NK-92 treated with Interleukin-12 subunit alpha and Interleukin-12 subunit beta, amount 100 ng/mL, for 24 hours (cell line): ENCODE data around the gene NDUFAF2.
"Not testable (repeated sequence)": the region's sequence is repeated elsewhere in the genome, so short reads cannot be mapped to it uniquely, and the experiment has no call there.

Experiments
- DNase-seq: peaks from one replicate; lab custom pipeline; 2025; lab: John Stamatoyannopoulos, UW

NDUFAF2 gene

DNA sequence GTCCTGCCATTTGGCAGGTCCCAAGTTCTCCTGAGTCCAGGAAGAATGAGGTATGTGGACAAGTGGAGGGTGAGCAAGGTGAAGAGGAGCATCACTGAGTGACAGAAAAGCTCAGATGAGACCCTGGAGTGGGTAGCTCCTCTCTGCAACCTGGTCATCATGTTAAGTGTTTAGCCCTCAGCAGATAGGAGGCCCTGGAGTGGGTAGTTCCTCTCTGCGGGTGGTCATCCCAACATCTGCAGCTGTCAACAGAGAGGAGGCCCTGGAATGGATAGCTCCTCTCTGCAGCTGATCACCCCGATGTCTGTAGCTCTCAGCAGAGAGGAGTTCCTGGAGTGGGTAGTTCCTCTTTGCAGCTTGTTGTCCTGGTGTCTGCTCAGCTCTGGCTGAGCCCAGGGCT, 48.4 kb downstream of the NDUFAF2 start:
- no peak for DNase-seq

DNA sequence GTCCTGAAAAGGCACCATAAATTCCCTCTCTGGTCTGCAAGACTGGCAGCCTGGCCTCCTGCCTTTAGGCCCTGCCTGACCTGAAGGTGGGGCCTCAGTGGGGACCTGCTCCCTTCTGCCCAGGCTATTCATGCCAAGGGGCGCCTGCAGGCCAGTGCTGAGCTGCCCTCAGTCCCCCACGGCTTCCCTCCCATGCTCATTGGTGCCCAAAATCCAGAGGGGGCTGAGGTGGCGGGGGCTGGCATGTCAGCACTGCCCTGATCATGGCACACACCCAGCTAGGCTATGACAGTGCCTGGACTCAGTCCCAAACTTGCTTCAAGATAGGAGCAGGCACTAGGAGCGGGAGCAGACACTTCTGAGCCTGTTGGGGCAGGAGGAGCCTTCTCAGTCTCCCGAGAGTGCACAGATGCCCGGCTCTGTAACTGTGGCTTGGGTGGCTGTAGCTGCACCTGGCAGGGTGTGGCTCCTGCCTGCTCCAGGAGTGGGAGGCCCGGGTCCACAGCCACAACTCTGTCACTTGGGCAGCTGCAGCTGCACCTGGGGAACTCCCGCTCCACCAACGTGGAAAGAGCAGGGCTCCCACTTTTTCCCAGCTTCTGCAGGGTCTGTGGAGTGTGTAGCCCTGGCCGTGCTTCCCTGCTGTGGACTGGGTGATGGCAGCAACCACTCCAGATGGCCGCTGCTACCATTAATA, 49.0 kb downstream of the NDUFAF2 start:
- no peak for DNase-seq

DNA sequence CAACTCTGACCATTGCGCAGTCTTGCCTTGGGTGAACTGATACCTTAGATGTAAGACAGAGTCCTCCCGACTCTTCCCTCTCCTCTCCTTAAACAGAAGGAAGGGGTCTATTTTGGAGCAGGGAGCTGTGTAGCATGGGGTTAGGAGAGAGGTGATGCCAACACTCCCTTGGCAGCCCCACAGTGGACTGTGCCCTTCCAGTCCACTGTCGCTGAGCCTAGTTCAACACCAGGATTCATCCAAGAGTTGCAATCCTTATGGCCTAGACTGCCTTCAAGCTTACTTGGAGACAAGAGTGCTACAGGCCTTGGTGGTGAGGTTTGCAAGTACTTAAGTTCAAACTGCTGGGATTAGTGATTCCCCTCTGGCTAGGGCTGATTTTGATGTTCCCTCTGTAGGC, 51.4 kb downstream of the NDUFAF2 start:
- no peak for DNase-seq

DNA sequence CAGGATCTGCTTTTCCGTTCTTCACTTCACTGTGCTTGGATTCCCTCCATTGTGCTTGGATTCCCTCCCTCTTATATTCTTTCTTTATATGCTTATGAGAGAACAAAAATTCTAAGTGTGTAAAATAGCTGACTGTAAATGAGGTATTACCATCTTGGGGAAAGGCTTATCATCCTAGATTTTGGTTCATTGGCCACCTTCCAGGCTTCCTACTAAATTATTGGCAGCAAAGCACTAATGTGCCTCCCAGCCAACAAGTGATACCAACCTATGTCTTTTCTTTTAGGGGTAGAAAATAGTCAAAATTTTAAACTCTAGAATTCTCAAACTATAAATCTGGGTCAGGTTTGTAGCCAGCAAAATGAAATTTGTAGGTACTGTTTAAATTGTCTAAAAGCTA, 52.7 kb downstream of the NDUFAF2 start:
- DNase-seq: no peak

DNA sequence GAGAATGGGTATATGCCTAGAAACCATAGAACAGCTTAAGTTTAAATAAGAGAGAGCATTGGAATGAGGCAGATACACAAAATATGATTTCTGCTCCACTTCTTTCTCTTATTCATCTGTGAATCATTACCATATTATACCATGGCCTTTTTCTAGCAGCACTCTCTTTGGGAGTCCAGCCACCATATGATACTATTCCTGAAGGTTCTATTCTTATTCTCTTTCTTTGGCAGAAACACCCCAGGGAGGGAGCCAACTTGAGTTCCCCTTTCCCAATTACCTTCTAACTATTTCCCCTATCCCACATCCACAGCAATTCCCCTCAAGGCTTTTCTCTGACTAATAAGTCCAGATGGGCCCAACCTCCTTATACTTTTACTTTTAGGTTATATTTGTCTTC, 55.9 kb downstream of the NDUFAF2 start:
- DNase-seq: no peak

DNA sequence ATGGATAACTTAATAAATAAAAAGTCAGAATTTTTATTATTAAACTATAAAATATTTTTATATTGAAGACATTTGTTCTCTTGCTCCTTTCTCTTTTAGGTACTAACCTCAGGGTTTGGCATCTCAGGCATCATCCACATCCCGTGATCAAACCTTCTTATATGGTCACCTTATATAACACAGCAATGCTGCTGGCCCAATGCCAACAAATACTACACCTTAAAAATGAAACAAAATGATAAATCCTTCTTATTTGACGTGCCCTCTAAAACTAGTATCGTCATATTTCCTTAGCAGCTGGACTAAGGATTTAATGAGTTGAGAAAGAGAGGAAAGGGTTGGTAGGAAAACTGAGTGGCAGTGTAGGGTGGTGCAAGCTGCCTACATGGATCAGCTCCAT, 56.6 kb downstream of the NDUFAF2 start:
- DNase-seq: no peak

DNA sequence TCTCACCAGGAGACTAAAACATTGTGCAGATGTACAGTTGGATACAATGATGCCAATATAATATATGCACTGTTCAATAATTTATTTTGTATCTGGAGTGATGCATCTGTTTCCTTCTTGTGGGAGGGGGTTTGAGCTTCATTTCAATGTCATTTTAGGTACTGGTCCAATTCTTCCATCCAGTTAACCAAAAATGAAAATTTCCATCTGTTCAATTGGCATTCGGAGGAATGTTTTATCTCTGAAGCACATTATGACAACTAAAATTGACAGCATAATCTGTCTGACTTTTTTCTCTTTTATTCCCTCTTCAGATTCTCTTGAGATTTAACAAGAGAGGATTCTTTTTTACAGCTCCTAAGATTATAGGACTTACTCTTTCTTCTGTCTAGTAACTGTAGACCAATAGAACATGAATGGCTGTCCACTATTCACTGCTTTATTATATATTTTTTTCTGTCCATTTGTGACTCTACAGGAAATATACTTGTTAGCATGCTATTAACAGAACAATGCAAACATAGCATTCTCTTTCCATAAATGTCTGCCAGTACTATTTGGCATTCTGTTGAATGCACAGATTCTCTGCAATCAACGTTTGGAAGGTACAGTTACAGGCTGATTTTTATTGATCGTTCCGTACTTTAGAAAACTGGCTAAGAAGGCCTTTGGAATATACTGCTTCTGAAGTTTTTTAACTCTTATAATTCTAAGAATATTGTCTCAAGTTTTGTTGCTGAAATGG, 57.8 kb downstream of the NDUFAF2 start:
- DNase-seq: no peak

DNA sequence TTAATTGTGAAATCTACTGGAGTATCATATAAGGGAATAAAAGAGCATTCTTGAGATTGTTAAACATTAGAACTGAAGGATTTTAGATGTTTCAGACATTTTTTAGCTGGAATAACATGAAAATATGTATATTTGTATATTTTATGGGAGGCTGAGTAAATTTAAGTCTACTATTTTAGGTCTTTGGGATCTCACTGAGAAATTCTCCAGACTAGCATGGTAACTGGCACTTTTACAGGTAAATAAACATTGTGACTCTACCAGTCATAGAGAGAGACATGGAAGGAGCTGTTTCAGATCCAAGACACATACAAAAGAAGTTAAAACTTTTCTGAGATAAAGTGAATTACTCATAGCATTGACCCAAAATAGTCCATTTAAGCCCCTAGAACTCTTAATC, 59.4 kb downstream of the NDUFAF2 start:
- DNase-seq: no peak

DNA sequence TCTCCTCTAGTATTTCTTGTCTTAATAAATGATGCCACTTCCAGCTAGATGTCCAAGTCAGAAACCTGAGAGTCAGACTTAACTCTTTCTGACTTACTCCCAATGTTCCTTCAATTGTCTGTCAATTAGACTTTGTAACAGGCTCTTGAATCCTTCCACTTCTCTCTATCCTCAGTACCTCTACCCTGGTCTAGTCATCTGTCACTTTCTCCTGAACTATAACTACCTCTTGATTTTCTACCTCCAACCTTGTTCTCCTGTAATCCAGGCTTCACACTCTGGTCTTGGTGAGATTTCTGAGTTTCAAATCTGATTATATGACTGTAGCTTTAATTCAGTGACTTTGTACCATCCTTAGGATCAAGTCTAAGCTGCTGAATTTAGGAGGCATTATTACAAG, 64.9 kb downstream of the NDUFAF2 start:
- DNase-seq: no peak

DNA sequence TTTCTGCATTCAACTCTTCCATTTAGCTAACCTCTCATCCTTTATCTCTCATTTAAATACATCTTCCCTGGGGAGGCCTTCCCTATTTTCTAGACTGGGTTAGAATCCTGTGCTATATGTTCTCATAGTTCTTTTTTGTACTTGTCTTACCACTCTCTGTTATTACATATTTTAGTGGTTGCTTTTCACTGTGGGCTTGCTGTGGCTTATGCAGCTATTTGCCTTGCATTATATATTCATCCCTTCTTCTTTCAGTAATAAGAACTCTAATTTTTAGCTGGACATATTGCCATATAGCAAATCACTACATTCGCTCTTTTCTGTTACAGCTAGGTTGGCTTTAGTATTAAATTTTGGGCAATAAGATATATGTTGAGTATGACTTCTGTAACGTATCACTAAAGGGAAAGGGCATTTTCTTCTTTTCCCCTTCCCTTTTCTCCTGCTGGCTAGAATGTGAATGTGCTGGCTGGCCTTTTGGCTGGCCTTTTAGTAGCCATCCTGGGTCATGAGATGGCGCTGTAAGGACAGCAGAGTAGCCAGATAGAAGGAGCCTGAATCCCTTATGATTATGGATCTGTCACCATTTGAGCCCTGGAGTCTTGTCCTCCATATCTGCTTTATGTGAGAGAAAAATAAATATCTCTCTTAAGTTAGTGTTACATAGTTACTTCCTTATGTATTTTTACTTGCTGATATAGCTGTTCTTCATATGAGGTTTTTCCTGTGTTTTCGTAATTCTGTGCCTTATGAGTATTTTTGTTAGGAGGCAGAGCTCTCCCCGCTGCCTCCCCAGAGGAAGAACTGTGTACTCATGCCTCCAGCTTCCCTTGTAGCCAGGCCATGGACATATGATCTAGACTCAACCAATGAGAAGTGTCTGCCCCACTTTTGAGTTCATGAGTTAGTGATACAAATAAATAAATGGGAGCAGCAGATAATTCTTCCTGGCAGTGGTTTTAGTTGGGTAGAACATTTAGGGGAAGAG, 65.8 kb downstream of the NDUFAF2 start:
- no peak for DNase-seq

DNA sequence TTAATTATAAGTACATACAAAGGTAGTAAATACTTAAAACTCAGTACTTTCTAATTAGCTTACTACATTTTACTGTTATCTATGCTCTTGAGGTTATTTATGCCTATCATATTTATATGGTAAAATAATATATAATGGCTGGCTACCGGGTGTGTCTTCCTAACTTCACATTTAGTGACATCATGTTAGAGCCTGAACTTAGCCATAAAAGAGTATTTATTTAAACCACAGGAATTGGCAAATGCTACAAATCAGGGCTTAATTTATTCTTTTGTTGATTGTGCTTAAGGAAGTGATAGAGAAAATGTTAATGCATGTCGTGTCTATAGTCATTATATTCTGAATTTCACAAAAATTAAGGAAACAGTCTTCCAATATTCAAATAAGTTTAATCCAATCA, 73.1 kb downstream of the NDUFAF2 start:
- no peak for DNase-seq

DNA sequence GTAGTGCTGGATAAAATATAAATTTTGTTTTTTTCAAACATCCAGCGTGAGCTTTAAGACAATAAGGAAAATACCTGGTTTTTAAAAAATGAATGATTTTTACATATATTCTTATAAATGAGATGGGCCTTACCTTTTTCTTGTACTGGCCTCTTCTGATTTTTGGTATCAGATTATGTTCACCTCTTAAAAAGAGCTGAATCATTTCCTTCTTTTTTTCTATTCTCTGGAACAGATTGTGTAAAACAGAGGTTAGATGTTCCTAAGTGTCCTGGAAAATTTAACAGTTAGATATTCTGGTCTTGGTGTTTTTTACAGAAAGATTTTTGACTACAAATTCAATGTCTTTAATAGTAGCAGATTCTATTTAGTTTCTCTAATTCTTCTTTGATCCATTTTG, 74.6 kb downstream of the NDUFAF2 start:
- DNase-seq: no peak

DNA sequence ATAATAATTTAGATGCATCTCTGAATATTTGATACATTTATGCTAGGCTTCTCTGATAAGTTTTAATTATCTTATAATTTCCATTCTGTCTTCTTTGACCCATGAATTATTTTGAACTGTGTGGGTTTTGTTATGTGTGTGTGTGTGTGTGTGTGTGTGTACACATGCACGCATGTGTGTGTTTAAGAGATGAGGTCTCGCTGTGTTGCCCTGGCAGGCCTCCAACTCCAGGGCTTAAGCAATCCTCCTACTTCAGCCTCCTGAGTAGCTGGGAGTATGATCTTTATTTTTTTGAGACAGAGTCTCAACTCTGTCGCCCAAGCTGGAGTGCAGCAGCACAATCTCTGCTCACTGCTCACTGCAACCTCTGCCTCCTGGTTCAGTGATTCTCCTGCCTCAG, 75.4 kb downstream of the NDUFAF2 start:
- no peak for DNase-seq

DNA sequence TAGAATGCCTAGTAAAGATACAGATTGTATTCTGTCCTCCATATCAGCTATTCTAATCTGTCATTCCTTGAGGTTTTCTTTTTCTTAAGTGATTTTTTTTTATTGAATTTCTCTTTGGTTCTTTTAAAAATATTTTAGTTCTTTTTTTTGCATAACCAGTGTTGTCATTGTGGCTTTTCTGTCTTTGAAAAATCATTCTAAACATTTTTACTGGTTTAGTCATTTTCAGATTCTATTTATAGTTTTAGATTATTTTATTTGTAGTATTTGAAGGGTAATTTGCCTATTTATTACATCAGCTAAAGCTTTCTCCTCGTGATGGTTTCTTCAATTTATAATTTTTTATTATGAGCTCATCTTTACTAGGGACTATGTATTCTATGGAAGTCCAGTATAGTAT, 78.1 kb downstream of the NDUFAF2 start:
- DNase-seq: no peak

DNA sequence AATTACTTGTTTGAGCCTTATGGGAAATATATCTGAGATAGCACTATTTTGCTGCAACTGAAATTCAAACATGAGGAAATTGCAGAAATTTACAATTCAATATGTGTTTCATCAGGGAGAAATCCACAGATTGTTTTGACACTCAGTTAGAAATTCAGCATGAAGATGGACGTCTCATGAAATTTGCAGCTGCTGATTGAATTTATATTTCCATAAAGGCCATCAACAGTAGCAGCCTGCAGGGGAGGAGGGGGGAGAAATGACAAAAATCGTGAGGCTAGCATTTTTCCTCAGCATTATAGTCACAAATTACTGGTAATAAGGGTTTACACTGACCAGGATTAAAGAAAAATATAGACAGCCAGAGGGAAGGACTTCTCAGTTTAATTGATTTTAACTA, 81.0 kb downstream of the NDUFAF2 start:
- no peak for DNase-seq

DNA sequence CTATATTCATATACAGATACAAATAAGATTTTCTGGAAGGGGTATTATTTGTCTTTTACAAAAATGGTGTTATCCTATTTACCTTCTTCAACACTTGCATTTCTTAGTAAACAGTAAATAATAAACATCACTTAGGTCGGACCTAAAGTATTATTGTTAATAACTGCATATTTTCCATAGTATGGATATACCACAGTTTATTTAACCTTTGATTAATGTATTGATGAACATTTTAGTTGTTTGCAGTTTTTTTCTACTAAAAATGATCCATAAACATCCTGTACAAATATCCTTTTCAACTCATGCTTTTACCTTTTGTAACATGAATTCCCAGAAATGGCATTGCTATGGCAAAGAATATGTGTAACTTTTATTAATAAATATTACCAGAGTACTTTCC, 83.4 kb downstream of the NDUFAF2 start:
- no peak for DNase-seq

DNA sequence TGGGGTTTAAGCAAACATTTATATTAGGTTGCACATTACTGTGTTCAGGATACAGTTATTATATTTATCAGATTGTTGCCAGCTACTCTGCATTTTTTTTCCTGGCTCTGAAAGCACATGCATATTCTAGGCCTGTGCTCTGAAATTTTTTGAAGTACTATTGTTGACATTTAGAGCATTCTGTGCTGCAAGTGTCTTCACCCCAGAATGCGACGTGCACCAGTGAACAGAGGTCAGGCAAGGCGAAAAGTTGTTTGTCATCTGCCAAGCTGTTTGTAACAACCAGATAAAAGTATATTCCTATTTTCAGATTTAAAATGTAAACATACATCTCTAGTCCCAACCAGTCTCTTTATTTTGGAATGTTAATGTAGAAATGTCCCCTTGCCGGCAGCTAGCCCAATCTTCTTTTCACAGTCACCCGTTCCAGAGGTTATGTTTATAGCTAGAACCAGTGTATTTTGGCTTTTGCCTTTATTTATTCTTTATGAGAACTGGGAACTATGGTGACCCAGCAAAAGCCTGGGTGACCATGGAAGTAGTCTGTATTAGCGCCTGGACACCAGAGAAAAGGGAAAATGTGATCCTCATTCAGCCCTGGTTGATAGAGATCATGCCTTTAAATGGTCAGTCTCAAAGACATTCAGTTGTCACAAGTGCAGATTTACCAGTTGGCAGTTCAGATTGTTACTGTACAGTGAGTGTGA, 84.6 kb downstream of the NDUFAF2 start:
- DNase-seq: no peak

DNA sequence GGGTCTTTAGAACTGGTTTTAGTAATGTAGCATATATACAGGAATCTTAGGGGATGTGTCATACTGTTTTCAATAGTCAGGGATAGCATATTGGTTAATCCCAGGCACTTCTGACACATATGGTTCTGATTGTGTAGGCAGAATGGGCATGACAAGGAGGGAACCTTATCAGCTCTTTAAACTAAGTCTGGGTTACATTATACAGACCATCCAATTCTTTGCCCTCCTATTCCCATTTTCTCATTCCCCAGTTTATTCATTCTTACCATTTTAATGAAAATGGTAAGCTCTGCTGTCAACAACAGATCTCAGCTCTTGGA, 85.1 kb downstream of the NDUFAF2 start:
- DNase-seq: no peak

DNA sequence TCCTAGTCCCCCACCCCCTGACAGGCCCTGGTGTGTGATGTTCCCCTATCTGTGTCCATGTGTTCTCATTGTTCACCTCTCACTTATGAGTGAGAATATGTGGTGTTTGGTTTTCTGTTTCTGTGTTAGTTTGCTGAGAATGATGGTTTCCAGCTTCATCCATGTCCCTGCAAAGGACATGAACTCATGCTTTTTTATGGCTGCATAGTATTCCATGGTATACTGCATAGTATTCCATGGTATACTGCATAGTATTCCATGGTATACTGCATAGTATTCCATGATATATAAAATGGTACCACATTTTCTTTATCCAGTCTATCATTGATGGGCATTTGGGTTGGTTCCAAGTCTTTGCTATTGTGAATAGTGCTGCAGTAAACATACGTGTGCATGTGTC, 86.3 kb downstream of the NDUFAF2 start:
- not testable (repeated sequence) for DNase-seq

DNA sequence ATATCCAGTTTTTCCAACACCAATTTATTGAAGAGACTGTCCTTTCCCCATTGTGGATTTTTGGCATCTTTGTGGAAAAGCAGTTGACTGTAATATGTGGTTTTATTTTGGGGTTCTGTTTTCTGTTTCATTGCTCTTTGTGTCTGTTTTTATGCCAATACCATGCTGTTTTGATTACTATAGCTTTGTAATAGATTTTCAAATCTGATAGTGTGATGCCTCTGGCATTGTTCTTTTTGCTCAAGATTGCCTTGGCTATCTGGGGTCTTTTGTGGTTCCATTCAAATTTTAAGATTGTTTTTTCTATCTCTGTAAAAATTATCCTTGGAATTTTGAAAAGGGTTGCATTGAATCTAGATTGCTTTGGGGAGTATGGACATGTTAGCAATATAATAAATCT, 99.5 kb downstream of the NDUFAF2 start:
- no peak for DNase-seq

DNA sequence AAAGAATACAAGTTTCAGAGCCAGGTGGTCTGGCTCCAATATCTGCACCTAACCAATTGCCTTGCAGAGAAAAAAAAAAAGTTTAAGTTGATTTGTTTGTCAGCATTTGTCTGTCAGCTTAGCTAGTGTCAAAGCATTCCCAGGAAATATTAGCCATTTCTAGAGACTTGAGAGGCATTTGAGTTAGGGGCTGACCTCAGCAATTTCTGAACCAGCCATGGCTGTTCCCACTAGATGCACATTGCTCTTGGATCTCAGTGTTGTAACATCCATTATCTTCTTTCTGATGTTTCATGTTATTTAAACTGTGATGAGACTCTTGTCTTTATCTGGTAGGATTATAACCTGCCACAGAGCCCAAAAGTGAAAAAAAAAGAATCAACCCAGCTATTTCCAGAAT, 102.3 kb downstream of the NDUFAF2 start:
- no peak for DNase-seq

DNA sequence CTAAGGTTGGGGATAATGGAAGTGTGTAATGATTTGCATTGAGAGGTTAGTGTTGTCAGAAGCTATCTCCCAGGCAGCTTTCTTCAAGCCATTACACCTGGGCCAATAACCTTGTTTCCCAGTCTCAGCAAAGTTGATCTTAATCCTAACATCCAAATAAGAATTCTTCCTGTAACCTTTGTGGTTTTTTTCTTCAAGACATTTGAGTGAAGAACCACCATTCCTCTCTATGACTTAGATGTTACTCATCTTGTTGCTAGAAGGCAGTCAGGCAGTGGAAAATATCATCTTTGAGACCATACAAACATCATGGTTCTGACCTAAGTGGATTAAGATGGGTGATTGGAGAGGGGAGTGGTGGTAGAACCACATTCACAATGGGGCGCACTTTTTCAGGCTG, 103.5 kb downstream of the NDUFAF2 start:
- no peak for DNase-seq
